Stimulated activated CD4-positive, alpha-beta T cell treated with anti-CD3 and anti-CD28 coated beads, Interleukin-4, amount 100 ng/mL, for 24 hours (primary cell): Measurements from ENCODE around the gene PRKAA1.
"Not testable (repeated sequence)": the region's sequence is repeated elsewhere in the genome, so short reads cannot be mapped to it uniquely, and the experiment has no call there.

Experiments used
- DNase-seq: peaks from one replicate; pipeline ENCODE4 v3.0.0-alpha.2; 2020

PRKAA1 gene

DNA sequence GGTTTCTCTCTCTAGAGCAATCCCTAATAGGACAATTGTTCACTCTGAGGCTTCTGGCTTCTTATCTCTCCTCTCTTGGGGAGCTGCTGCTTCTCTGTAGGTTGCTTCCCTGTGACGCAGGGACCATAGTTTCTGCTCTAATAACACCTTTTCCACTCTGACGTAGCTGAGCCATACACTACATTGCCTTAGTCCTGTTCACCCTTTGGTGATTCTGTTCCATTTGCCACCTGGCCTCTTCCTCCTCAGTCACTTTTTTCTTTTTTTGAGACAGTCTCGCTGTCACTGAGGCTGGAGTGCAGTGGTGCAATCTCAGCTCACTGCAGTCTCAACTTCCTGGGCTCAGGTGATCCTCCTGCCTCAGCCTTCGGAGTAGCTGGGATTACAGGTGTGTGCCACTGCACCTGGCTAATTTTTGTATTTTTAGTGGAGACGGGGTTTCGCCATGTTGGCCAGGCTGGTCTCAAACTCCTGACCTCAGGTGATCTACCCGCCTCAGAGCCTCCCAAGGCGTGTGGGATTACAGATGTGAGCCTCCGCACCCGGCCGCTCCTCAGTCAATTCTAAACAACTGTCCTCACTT, 27.4 kb upstream of the PRKAA1 start:
- DNase-seq, result not testable (repeated sequence)

DNA sequence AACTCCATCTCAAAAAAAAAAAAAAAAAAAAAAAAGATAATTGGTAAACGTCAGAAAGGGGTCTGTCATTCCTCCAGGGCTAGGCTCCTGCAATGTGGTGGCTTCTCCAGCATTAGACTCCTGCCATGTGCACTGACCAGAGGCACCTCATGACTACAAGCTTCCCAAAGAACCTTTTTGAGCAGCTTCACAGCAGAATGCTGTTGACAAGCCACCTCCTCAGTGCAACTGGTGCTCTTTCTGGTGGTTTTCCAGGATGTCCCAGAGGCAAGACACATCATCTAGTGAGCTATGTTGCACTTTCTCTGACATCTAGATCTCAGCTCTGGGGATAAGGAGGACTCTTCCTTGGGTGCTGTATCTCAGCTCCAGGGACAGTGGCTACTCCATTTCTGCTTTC, 25.3 kb upstream of the PRKAA1 start:
- DNase-seq, result no peak

DNA sequence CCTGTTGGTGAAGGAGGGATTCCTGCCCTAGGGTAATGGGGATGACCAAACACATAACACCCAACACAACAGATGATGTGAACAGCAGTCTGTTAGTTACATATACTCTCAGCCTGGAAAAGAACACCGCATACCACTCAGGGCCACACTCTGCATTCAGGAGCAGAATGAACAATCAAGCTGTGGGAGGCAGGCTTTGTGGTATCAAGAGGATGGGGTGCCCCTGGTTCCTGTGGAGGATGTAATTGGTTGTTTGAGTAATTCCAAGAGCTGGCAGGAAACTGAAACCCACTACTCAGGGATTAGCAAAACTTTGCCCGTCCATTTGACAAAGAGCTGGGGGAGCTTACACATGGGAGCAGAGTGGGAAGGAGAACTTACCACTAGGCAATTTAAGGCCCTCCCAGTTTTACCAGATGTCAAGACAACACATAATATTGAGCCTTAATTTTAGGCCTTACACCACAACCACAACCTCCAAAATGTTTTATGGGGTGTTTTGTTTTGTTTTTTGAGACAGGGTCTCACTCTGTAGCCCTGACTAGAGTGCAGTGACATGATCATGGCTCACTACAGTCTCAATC, 15.6 kb upstream of the PRKAA1 start:
- peak; percentile 51 for DNase-seq

DNA sequence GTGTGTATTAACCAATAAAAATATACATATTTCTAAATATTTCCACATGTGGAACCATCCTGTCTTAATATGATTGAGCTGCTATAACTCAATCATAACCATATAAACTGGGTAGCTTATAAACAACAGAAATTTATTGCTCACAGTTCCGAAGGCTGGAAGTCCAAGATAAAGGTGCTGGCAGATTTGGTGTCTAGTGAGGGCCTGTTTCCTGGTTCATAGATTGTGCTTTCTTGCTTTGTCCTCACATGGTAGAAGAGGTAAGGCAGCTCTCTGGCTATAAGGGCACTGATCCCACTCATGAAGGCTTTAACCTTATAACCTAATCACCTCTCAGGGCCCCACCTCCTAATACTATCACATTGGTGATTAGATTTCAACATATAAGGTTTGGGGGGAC, 14.0 kb upstream of the PRKAA1 start:
- DNase-seq, result no peak

- no peak for DNase-seq
These were observed 3.8 kb upstream of the PRKAA1 start for GRCh38 chr5:40801771-40802562.

DNA sequence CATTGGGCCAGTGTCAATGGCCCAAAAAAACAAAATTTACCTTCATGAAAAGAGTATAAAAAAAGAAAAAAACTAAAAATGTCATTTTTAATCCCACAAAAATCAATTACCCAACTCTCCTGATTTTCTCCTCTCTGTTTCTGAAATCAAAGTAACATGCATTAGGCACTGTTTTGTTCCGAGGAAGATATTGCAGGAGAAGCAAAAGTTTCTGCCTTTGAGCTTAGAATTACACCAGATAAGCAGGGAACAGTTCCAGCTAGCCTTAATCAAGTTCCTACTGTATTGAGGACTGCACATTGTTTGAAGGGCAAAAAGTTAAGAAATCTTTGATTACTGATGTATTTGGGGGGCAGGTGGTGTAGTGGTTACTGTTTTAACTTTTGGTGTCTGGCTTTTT, 1.1 kb upstream of the PRKAA1 start:
- DNase-seq, result no peak

GRCh38 chr5:40798801-40799210, 632 bp upstream of the PRKAA1 start:
- no peak for DNase-seq

- peak; percentile 78 for DNase-seq
These were observed 732 bp downstream of the PRKAA1 start for GRCh38 chr5:40797273-40798011.

- no peak for DNase-seq
These were observed 1.7 kb downstream of the PRKAA1 start for GRCh38 chr5:40796487-40796889.

DNA sequence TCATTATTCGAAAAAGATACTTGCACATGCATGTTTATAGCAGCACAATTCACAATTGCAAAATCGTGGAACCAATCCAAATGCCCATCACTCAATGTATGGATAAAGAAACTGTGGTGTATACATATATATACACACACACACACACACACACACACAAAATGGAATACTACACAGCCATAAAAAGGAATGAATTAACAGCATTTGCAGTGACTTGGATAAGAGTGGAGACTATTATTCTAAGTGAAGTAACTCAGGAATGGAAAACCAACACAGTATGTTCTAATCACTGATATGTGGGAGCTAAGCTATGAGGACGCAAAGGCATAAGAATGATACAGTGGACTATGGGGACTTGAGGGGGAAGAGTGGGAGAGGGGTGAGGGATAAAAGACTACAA, 3.3 kb downstream of the PRKAA1 start:
- not testable (repeated sequence) for DNase-seq

DNA sequence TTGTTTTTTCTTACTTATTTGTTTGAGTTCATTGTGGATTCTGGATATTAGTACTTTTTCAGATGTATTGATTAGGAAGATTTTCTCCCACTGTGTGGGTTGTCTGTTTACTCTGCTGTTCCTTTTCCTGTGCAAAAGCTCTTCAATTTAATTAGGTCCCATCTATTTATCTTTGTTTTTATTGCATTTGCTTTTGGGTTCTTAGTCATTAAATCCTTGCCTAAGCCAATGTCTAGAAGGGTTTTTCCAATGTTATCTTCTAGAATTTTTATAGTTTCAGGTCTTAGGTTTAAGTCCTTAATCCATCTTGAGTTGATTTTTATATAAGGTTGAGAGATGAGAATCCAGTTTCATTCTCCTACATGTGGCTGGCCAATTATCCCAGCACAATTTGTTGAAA, 3.8 kb downstream of the PRKAA1 start:
- not testable (repeated sequence) for DNase-seq

- not testable (repeated sequence) for DNase-seq
These were observed 5.5 kb downstream of the PRKAA1 start for GRCh38 chr5:40792691-40793090.

- no peak for DNase-seq
These were observed 6.4 kb downstream of the PRKAA1 start for GRCh38 chr5:40791715-40792139.

GRCh38 chr5:40790947-40791593, 7.1 kb downstream of the PRKAA1 start:
- no peak for DNase-seq

DNA sequence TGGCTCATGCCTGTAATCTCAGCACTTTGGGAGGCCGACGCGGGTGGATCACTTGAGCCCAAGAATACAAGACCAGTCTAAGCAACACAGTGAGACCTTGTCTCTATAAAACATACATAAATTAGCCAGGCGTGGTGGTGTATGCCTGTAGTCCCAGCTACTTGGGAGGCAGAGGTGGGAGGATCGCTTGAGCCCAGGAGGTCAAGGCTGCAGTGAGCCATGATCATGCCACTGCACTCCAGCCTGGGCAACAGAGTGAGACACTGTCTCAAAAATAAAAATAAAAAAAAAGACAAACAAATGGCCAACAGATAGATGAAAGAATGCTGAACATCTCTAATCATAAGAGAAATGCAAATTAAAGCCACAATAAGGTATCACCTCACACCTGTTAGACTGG, 9.2 kb downstream of the PRKAA1 start:
- DNase-seq, result not testable (repeated sequence)

DNA sequence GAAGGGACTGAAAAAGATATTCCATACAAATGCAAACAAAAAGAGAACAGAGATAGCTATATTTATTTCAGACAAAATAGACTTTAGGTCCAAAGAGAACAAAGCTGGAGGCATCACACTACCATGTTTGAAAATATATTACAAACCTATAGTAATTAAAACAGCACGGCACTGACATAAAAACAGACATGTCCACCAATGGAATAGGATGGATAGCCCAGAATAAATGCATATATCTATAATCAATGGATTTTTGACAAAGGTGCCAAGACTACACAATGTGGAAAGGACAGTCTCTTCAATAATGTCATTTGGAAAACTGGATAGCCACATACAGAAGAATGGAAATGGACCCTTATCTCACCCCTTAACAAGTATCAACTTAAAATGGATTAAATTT, 10.2 kb downstream of the PRKAA1 start:
- no peak for DNase-seq

- not testable (repeated sequence) for DNase-seq
These were observed 11.5 kb downstream of the PRKAA1 start for GRCh38 chr5:40786664-40787063.

GRCh38 chr5:40784916-40785315, 13.3 kb downstream of the PRKAA1 start:
- DNase-seq, result no peak

DNA sequence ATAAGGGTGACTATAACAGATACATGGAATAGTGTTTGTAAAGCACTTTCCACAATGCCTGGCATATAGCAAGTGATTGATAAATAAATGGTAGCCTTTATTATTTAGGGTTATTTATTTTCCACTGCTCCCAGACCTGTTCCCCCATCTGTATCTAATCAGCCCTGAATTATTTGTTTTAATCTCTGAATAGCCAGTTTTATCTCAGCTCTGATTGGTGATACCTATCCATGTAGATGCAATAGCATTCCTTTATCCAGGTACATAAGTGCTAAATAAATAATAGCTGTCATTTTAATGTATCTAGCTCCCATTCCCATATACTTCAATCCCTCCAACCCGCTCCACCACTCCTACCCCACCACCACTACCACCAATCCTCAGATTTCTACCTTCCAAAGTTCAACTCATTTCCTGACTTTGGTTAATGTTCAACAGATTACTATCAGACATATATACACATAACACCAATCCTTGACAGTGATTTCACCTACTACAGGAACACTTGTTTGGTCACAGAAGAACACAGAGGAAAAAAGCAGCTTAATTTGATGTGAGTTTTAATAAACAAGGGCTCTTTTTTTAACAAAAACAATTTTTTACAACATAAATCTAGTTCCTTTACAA, 14.0 kb downstream of the PRKAA1 start:
- no peak for DNase-seq

- DNase-seq, result no peak
These were observed 16.2 kb downstream of the PRKAA1 start for GRCh38 chr5:40781843-40782409.

DNA sequence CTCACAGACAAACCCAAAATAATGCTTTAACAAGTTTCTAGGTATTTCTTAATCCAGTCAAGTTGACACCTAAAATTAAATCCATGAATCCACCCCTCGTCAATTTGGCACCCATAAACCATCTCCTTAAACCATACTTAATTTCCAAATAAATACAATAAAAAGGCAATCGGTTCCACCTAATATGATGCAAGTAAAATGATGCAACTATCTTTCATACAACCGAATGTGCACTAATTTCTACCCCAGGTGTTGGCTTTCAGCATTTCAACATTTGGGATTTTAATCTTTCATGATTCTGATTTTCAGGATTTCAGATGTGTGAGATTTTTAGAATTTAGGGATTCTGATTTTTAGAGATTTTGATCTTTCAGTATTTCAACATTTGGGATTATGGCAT, 17.3 kb downstream of the PRKAA1 start:
- DNase-seq, result no peak

GRCh38 chr5:40780199-40780598, 18.0 kb downstream of the PRKAA1 start:
- no peak for DNase-seq
